Measurements from ENCODE around the gene DGKD.

GRCh38 chr2:233455006-233455405 lies 100.7 kb downstream of the DGKD start:
- TF ChIP-seq POLR2AphosphoS5 (IDR thresholded peaks at IDR 0.05) (no peak), CTCF (IDR thresholded peaks at IDR 0.05) (no peak)

All from gastroesophageal sphincter (tissue), 3 donors.